ENCODE data around the gene SNAPIN. TPM values are rescaled to one million over a fixed set of nuclear protein-coding genes. Genes with fewer than 3 reads are reported as not detected.

Gene SNAPIN
- total RNA-seq, 1 donor: 10.2 TPM

GRCh38 chr1:153688736-153689328 is 30.3 kb downstream of the SNAPIN start:
- Histone ChIP-seq H3K27me3 (ENCODE audit: insufficient read depth, low read length) (no peaks in the 10 kb centered on the region), H3K9me3 (ENCODE audit: low read depth, low read length) (no peaks in the 10 kb centered on the region), H3K4me3 (ENCODE audit: low read length) (no peak overlapping the region), H3K4me1 (ENCODE audit: insufficient read depth, low read length) (no peaks in the 10 kb centered on the region)

- H3K4me1 ChIP-seq (ENCODE audit: insufficient read depth, low read length): peaks cover 9% of the 10 kb centered on the region
- H3K4me3 ChIP-seq (ENCODE audit: low read length): no peak overlapping the region
- no peaks in the 10 kb centered on the region for H3K27me3 ChIP-seq (ENCODE audit: insufficient read depth, low read length)
- H3K9me3 ChIP-seq (ENCODE audit: low read depth, low read length): no peaks in the 10 kb centered on the region
Measured at GRCh38 chr1:153693466-153693865, 35.0 kb downstream of the SNAPIN start.

GRCh38 chr1:153696741-153697140 is 38.2 kb downstream of the SNAPIN start:
- Histone ChIP-seq H3K9me3 (ENCODE audit: low read depth, low read length) (no peaks in the 10 kb centered on the region), H3K4me3 (ENCODE audit: low read length) (no peak overlapping the region), H3K27me3 (ENCODE audit: insufficient read depth, low read length) (no peaks in the 10 kb centered on the region), H3K4me1 (ENCODE audit: insufficient read depth, low read length) (peaks cover 12% of the 10 kb centered on the region)

- H3K4me1 ChIP-seq (ENCODE audit: insufficient read depth, low read length): peaks cover 12% of the 10 kb centered on the region
- H3K9me3 ChIP-seq (ENCODE audit: low read depth, low read length): no peaks in the 10 kb centered on the region
- no peak overlapping the region for H3K4me3 ChIP-seq (ENCODE audit: low read length)
- H3K27me3 ChIP-seq (ENCODE audit: insufficient read depth, low read length): no peaks in the 10 kb centered on the region
Measured at GRCh38 chr1:153697191-153698019, 38.9 kb downstream of the SNAPIN start.

- H3K4me1 ChIP-seq (ENCODE audit: insufficient read depth, low read length): peaks cover 12% of the 10 kb centered on the region
- H3K27me3 ChIP-seq (ENCODE audit: insufficient read depth, low read length): no peaks in the 10 kb centered on the region
- H3K9me3 ChIP-seq (ENCODE audit: low read depth, low read length): no peaks in the 10 kb centered on the region
- peak overlapping the region; percentile 19 for H3K4me3 ChIP-seq (ENCODE audit: low read length)
Measured at GRCh38 chr1:153698020-153698922, 39.8 kb downstream of the SNAPIN start.

GRCh38 chr1:153698923-153699714 is 40.6 kb downstream of the SNAPIN start:
- Histone ChIP-seq H3K9me3 (ENCODE audit: low read depth, low read length) (no peaks in the 10 kb centered on the region), H3K27me3 (ENCODE audit: insufficient read depth, low read length) (no peaks in the 10 kb centered on the region), H3K4me3 (ENCODE audit: low read length) (no peak overlapping the region), H3K4me1 (ENCODE audit: insufficient read depth, low read length) (peaks cover 12% of the 10 kb centered on the region)

- Histone ChIP-seq H3K9me3 (ENCODE audit: low read depth, low read length) (no peaks in the 10 kb centered on the region), H3K27me3 (ENCODE audit: insufficient read depth, low read length) (no peaks in the 10 kb centered on the region), H3K4me3 (ENCODE audit: low read length) (no peak overlapping the region), H3K4me1 (ENCODE audit: insufficient read depth, low read length) (peaks cover 12% of the 10 kb centered on the region)
Measured at GRCh38 chr1:153699768-153700167, 41.3 kb downstream of the SNAPIN start.

- no peak overlapping the region for H3K4me3 ChIP-seq (ENCODE audit: low read length)
- H3K27me3 ChIP-seq (ENCODE audit: insufficient read depth, low read length): no peaks in the 10 kb centered on the region
- no peaks in the 10 kb centered on the region for H3K4me1 ChIP-seq (ENCODE audit: insufficient read depth, low read length)
- H3K9me3 ChIP-seq (ENCODE audit: low read depth, low read length): no peaks in the 10 kb centered on the region
Measured at GRCh38 chr1:153705484-153705883, 47.0 kb downstream of the SNAPIN start.

- Histone ChIP-seq H3K4me1 (ENCODE audit: insufficient read depth, low read length) (no peaks in the 10 kb centered on the region), H3K9me3 (ENCODE audit: low read depth, low read length) (no peaks in the 10 kb centered on the region), H3K4me3 (ENCODE audit: low read length) (no peak overlapping the region), H3K27me3 (ENCODE audit: insufficient read depth, low read length) (no peaks in the 10 kb centered on the region)
Measured at GRCh38 chr1:153711026-153711425, 52.5 kb downstream of the SNAPIN start.

Other genes starting within 250 kb of the SNAPIN start
- not detected for gene S100A7A, start 242.2 kb upstream of the SNAPIN start, total RNA-seq
- gene S100A7, start 198.1 kb upstream of the SNAPIN start, total RNA-seq: not detected
- gene S100A6, start 122.7 kb upstream of the SNAPIN start, total RNA-seq: 283 TPM
- not detected for gene S100A5, start 117.8 kb upstream of the SNAPIN start, total RNA-seq
- 793 TPM for gene S100A4, start 112.9 kb upstream of the SNAPIN start, total RNA-seq
- gene S100A3, start 109.4 kb upstream of the SNAPIN start, total RNA-seq: not detected
- gene S100A2, start 92.9 kb upstream of the SNAPIN start, total RNA-seq: 0.21 TPM
- not detected for gene S100A16, start 45.6 kb upstream of the SNAPIN start, total RNA-seq
- gene S100A14, start 42.4 kb upstream of the SNAPIN start, total RNA-seq: not detected
- 1.2 TPM for gene S100A13, start 31.2 kb upstream of the SNAPIN start, total RNA-seq
- not detected for gene S100A1, start 30.3 kb upstream of the SNAPIN start, total RNA-seq
- 75.2 TPM for gene CHTOP, start 24.6 kb upstream of the SNAPIN start, total RNA-seq
- gene ILF2, start 12.3 kb downstream of the SNAPIN start, total RNA-seq: 138 TPM
- gene NPR1, start 20.0 kb downstream of the SNAPIN start, total RNA-seq: not detected
- gene INTS3, start 69.3 kb downstream of the SNAPIN start, total RNA-seq: 11.6 TPM
- 7.5 TPM for gene SLC27A3, start 116.7 kb downstream of the SNAPIN start, total RNA-seq